ENCODE measurements around the gene RPS6KB1.
"Not testable (repeated sequence)": the region's sequence is repeated elsewhere in the genome, so short reads cannot be mapped to it uniquely, and the experiment has no call there.

Gene RPS6KB1

DNA sequence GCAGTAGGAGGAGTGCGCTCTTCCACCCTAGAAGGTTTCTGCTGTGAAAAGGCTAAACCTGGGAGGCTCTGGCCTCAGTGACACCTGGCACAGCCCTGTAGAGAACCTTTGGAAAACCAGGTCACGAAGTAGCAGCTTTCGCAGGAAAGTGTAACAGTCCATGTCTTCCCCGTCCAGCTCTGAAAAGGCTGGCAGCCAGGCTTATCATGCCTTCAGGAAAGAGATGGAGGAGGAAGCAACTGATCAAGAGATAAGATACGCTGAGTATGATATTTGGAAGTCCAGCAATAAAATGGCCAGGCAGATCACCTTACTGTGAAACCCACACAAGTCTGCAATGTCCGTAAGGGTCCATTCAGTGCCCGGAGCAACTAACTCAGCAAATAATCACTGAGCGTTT is 22.4 kb upstream of the RPS6KB1 start:
- DNase-seq (ENCODE audit: low read depth in 2 of 2): no peak

DNA sequence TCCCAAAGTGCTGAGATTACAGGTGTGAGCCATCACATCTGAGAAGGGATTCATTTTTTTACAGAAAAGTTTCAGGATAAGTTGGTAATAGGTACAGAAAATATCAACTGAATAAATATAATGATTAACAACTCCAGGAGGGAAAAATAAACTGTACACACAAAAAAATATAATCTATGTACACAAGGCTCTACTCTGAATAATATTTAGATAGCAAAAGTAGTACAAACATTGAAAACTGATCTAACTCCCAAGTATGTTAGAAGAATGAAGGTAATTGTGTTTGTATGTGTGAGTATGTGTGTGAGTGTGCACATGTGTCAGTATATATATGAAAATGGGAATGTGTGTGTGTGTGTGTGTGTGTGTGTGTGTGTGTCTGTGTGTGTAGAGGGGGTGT is 20.6 kb upstream of the RPS6KB1 start:
- DNase-seq (ENCODE audit: low read depth in 2 of 2): no peak

DNA sequence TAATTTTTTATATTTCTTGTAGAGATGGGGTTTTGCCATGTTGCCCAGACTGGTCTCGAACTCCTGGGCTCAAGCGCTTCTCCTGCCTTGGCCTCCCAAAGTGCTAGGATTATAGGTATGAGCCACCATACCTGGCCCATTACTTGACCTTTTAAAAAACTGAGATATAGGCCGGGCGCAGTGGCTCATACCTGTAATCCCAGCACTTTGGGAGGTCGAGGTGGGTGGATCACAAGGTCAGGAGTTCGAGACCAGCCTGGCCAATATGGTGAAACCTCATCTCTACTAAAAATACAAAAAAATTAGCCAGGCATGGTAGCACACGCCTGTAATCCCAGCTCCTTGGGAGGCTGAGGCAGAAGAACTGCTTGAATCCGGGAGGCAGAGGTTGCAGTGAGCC is 19.5 kb upstream of the RPS6KB1 start:
- DNase-seq (ENCODE audit: low read depth in 2 of 2): not testable (repeated sequence)

DNA sequence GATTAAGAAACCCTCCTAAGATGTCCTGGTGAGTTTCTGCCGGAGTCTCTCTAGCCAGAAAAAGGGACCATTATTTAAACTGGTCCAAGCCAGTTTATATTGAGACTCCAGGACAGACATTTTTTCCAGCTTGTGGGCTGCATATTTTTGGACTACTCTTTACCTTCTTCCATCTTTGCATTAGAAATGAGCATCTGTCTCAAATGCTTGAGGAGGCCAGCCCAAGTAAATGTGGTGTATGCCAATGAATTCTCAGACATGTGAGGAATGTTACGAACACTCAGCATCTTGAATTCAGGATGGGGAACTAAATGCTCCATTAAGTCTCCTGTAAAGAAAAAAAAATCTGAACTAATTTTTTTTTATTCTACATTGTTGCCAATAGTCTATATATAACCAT is 18.5 kb upstream of the RPS6KB1 start:
- no peak for DNase-seq (ENCODE audit: low read depth in 2 of 2)

DNA sequence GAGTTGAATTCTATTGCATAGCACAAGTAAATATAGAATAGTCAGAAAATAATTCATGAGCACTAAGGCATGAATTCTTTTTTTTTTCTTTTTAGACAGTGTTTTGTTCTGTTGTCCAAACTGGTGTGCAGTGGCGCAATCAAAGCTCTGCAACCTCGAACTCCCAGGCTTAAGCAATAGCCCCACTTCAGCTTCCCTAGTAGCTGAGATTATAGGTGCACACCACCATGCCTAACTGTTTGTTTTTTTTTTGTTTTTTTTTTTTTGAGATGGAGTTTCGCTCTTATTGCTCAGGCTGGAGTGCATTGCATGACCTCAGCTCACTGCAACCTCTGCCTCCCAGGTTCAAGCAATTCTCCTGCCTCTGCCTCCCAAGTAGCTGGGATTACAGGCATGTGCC is 16.8 kb upstream of the RPS6KB1 start:
- DNase-seq (ENCODE audit: low read depth in 2 of 2): no peak

DNA sequence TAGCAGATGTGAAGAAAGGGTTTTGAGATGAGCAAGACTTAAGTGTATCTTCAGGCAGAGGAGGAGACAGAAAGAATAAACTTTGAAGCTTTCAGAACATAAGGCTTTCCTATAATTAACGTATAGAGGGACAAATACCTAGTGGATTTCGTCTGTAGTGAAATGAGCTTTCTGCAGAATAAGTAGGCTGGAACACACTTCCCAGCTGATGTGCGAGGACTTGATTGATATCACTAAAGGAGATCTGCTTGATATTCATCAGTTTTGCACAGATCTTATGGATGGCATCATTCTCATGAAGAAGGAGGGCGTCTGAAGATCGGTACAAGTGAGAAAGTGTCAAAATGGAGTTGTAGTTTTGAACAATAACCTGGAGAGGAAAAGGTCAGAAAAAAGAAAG is 15.0 kb upstream of the RPS6KB1 start:
- DNase-seq (ENCODE audit: low read depth in 2 of 2): no peak

DNA sequence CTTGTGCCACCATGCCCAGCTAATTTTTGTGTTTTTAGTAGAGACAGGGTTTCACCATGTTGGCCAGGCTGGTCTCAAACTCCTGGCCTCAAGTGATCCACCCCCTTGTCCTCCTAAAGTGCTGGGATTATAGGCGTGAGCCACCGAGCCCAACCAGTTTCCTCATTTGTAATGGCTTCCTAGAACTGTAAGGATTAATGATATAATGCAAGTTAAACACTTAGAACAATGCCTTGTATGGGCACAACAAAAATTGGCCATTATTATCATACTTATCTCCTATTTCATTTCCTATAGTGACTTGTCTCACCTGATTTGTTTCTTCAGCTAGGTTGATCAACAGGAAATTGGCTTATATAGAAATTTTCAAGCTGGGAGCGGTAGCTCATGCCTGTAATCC is 14.3 kb upstream of the RPS6KB1 start:
- no peak for DNase-seq (ENCODE audit: low read depth in 2 of 2)

DNA sequence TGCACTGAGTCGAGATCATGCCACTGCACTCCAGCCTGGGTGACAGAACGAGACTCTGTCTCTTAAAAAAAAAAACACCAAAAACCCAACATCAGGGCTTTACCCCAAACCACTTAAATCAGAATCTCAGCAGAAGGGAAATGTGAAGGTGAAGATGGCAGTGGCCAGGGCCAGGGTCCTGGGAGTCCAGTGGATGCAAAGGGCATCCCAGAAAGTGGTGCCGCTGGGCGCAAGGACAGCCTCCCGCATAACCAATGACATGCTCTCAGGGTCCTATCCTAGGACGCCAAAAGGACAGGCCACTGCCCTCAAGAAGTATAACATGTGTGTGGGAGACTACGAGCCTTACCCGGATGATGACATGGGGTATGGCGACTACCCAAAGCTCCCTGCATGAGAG is 8.1 kb upstream of the RPS6KB1 start:
- no peak for DNase-seq (ENCODE audit: low read depth in 2 of 2)

DNA sequence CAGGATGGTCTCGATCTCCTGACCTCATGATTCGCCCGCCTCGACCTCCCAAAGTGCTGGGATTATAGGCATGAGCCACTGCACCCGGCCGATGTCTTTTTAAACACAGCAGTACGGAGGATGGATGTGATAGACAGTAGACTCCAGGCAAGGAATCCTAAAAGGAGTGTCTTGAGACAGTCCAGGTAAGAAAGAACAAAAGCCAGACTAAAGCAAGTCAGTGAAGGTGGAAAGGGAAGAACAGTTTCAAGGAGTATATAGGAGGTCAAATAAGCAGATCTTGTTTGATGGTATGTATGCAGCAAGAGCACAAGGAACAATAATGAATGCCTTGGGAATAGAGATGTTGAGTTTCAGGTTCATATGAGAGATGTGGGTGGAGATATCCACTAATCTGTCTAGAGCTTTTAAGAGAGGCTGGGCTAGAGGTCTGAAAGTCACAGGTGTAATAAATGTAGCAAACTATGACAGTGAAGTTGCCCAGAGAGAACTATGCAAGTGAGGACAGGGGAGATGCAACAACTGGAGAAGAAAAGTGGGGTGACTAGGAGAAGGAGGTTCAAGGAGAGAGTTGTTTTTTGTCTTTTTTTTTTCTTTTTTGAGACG is 4.7 kb upstream of the RPS6KB1 start:
- no peak for DNase-seq (ENCODE audit: low read depth in 2 of 2)

DNA sequence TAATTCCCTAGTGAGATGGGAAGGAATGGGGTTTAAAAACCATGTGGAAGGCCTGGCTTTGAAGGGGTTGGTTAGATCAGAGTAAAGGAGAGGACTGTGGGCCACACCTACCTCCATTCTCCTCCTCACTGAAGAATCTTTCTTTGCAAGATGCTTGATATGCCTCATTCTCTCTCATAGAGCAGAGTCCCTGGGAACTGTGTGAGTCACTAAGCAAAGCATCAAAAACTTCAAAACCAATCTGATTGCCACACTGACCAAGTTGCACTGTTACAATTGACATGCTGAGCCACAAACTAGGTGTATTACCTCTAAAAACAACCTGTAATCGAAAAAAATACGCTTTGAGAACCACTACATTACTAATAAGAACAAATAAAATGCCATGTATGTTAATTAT is 2.2 kb upstream of the RPS6KB1 start:
- DNase-seq (ENCODE audit: low read depth in 2 of 2): no peak

DNA sequence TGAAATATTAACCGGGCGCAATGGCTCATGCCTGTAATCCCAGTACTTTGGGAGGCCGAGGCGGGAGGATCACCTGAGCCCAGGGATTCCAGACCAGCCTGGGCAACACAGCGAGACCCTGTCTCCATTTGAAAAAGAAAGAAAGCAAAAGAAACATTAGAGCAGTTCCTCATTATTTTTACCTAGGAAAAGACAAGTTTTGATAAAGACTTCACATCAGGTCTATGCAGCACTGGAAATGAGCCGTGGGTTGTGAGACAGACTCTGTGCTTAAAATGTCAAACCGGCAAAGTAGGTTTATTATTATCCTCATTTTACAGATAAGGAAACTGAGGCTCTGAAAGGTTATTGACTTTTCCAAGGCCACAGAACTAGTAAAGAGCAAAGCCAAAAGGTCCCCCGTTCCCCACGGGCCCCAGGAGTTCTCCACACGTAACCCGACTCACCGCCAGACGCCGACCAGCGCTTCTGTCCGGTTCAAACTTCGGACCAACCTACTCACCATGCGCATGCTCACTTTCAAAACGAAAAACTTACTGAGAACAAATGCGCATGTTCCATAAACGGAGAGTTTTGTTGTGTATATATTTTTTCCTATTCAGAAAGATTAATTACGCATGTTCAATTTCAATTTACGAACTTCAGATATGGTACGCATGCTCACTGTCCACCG is 534 bp upstream of the RPS6KB1 start:
- no peak for DNase-seq (ENCODE audit: low read depth in 2 of 2)

DNA sequence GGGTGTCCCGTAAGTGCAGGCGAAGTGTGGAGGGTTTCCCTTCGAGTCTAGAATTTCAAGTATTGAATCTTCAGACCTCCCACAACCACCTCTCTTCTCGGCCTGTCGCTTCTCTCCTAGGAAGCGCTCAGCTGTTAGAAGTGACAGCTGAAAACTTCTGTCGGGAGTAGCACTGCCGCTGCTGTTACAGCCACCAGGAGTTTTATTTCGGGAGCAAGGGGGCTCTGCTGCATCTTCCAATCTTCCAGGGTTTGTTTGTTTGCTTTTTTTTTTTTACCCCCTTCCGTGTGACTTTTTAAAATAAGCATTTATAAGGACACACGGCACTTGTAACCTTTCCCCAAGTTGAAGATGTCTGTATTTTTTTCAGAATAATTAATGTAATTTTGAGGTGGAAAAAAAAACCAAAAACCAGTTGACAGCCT is 767 bp downstream of the RPS6KB1 start:
- DNase-seq (ENCODE audit: low read depth in 2 of 2): no peak

DNA sequence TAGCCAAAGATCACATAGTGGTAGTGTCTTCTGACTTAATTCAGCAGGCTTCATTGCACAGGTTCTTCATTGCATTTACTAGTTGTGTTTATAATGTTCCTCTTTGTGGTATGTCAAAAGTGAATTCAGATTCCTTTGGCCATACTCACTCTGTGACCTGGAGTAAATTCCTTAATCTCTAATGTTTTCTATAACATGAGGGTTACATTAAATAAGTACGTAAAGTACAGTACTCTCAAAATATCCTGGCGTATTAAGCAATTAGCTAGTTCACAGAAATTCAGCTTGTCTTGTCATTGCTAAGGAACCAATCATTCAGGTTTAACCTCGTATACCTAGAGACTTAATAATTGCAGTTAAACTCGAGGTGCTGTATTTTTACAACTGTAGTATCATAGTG is 4.2 kb downstream of the RPS6KB1 start:
- no peak for DNase-seq (ENCODE audit: low read depth in 2 of 2)

DNA sequence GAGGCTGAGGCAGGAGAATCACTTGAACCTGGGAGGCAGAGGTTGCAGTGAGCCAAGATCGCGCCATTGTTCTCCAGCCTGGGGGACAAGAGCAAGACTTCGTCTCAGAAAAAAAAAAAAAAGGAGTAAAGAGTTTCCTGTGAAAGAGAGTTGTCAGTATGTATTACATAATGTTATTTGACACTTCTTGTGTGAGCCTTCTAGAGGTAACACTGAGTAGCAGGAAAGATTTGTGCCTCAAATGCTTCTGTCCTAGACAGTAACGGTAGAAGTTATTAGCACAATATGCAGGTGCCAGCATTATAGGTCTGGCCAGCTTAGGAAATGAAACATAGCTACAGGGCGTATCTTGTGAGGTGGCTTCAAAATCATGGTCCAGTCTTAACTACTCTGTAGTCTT is 6.2 kb downstream of the RPS6KB1 start:
- DNase-seq (ENCODE audit: low read depth in 2 of 2): no peak

DNA sequence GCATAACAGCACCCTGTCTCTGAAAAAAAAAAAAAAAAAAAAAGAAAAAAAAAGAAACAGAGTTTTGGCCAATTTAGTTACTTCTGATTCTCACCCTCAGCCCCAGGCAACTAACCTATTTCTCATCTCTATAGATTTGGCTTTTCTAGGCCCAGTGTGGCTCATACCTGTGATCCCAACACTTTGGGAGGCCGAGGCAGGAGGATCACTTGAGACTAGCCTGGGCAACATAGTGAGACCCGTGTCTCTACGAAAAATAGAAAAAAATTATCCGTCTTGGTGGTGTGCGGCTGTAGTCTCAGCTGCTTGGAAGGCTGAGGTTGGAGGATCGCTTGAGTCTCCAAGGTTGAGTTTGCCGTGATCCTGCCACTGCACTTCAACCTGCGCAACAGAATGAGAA is 8.7 kb downstream of the RPS6KB1 start:
- no peak for DNase-seq (ENCODE audit: low read depth in 2 of 2)

DNA sequence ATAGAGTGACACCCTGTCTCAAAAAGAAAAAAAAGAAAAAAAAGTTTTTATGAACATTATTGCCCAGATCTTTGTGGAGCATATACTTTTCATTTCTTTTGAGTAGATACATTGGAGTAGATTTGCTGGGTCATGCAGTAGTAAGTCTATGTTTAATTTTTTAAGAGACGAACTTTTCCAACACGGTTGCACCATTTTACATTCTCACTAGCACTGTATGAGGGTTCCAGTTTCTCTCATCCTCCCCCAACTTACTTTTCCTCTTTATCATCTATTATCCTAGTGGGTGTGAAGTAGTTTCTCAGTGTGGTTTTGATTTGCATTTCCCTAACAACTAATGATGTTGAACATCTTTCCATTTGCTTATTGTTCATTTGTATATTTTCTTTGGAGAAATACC is 10.5 kb downstream of the RPS6KB1 start:
- DNase-seq (ENCODE audit: low read depth in 2 of 2): no peak

DNA sequence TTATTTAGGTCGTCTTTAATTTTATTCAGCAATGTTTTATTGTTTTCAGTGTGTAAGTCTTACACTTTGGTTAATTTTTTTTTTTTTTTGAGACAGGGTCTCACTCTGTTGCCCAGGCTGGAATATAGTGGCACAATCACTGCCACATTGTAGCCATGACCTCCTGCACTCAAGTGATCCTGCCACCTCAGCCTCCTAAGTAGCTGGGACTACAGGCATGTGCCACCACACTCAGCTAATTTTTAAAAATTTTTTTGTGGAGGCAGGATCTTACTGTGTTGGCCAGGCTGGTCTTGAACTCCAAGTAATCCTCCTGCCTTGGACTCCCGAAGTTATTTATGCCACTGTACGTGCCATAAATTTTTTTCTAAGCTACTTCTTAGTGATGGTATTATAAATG is 14.5 kb downstream of the RPS6KB1 start:
- DNase-seq (ENCODE audit: low read depth in 2 of 2): no peak

DNA sequence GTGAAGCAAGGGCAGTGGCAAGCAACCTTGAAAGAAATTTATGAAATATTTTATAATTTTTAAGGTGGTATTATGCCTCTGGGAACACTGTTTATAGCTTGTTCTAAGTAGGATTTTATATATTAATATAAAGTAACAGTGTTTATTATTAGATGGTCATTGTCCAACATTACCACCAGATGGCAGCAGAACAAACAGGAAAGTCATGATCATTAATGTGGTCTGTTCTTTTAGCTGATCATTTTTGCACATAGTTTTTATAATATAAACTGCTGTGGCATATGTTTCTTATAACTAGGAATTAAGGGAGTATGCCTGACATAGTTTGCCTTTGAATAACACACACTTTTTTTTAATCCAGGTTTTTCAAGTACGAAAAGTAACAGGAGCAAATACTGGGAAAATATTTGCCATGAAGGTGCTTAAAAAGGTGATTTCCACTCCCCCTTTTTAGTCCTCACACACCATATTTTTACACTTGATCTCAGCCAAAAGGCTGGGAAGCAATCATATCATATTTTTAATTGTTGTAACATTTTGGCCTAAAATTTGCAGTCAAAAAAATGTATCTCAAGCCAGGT is 21.4 kb downstream of the RPS6KB1 start:
- no peak for DNase-seq (ENCODE audit: low read depth in 2 of 2)

DNA sequence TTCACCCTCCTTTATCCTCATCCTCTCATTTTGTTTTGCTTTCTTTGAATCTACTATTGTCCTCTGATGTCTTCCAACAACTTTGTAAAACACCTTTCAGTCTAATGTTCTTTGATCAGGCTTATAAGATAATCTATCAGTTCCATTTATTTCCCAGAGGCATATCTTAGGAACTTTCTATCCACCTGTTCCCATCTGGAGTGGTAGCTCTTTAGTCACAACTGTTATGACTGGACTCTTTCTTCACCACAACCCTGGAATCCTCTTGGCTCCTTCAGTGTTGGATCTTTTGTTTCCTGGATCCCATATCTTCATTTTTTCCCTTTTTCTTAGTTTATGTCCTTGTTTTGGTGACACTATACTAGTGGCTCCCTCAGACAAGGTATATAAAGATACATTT is 23.5 kb downstream of the RPS6KB1 start:
- no peak for DNase-seq (ENCODE audit: low read depth in 2 of 2)

DNA sequence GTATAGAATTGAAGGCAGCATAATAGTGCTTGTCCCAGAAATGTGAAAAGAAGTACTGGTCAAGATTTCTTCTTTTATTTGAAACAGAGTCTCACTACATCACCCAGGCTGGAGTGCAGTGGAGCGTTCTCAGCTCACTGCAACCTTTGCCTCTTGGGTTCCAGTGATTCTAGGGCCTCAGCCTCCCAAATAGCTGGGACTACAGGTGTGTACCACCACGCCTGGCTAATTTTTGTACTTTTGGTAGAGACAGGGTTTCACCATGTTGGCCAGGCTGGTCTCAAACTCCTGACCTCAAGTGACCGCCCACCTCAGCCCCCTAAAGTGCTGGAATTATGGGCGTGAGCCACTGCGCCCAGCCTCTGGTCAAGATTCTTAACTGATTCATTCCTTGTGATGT is 27.7 kb downstream of the RPS6KB1 start:
- DNase-seq (ENCODE audit: low read depth in 2 of 2): not testable (repeated sequence)

DNA sequence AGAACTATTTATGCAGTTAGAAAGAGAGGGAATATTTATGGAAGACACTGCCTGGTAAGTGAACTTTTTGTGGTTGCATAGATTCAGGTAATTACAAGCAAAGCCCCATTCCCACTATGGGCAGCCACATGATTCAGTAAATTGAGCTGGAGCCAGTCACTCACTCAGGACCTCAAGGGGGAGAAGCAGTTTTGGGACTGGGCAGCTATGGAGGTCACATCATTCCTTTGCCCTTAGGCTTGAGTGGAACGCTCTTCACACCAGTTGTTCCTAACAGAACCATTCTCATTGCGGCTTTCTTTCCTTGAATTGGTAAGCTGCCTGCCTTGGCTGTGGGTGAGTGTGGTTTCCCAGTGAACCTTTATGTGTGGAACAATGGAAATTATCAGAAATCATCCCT is 37.2 kb downstream of the RPS6KB1 start:
- not testable (repeated sequence) for DNase-seq (ENCODE audit: low read depth in 2 of 2)

DNA sequence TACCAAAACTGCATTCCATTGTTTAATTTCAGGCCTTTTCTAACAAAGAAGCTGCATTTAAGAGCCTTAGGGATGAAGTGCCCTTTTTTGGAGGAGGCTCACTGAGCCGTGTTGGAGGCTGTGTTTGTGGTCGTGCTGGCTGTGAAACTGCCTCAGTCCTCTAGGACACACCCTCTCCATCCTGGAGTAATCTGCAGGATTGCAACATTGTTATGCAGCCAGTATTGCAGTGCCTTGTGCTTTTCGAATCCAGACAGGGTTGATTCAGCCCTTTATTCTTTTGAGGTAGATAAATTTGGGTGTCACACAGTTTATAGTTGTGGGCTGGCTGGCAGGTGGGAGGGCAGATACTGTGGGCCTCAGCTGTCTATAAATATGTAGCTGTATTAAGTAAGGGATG is 37.8 kb downstream of the RPS6KB1 start:
- not testable (repeated sequence) for DNase-seq (ENCODE audit: low read depth in 2 of 2)

DNA sequence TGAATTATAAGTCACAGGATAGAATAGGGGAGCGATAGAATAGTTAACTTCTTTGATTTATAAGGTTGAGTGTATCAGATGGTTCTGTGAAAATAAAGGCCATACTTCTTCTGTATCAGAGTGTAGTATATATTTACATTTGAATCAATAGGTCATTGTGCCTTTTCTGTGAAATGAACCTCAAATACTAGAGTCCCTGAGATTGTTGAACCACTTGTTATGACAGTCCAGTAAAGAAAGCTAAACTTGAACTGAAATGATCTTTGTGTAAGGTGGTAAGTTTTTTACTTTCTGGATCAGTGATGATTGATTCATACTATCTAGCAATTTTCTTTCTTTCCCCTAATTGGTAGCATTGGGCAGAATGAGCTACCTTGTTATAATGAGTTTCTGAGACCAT is 40.4 kb downstream of the RPS6KB1 start:
- DNase-seq (ENCODE audit: low read depth in 2 of 2): not testable (repeated sequence)

DNA sequence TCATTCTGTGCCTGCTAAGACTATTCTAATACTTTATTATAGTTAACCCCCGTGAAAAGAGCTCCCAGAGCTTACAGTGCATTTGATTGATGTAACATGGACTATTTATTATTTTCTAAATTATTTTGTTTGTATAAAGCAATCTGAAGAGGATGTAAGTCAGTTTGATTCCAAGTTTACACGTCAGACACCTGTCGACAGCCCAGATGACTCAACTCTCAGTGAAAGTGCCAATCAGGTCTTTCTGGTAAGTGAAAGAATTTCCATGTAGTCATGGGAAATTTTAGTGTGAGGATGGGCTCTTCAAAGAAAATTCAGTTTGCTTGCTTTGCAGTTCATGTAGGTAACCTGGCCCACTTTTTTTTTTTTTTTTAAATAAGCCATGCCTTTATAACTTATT is 47.8 kb downstream of the RPS6KB1 start:
- DNase-seq (ENCODE audit: low read depth in 2 of 2): peak in 1 of 2 donors; percentile 12
